Measurements from ENCODE around the gene BIRC6. TPM values are rescaled to one million over a fixed set of nuclear protein-coding genes. Genes with fewer than 3 reads are reported as not detected.

Gene BIRC6
- total and polyA plus RNA-seq, 2 donors (not counting 1 experiment from before 2014, with no cell fraction given), result 41.7 to 166 TPM

GRCh38 chr2:32663864-32664263, 307.0 kb downstream of the BIRC6 start:
- POLR2A ChIA-PET, result no interaction called here
- Histone ChIP-seq H3K9ac (ENCODE audit: low read length) (no peak overlapping the region), H2AFZ (ENCODE audit: insufficient read depth, low read depth, low read length, poor library complexity, severe bottlenecking) (no peak overlapping the region), H3K36me3 (replicated peaks in 1 of 2; ENCODE audit: control extremely low read depth in 1 of 2, control insufficient read depth in 1 of 2, extremely low read depth in 1 of 2, insufficient read depth in 2 of 2, low read length in 1 of 2) (peaks cover 1 to 13% of the 10 kb centered on the region in 2 experiments), H3K9me3 (ENCODE audit: control extremely low read depth in 1 of 3, control insufficient read depth in 2 of 3, insufficient read depth in 1 of 3, low read length in 2 of 3) (peaks cover 0 to 1% (median 0%) of the 10 kb centered on the region in 3 donors), H3K4me1 (ENCODE audit: control insufficient read depth in 2 of 2, insufficient read depth in 2 of 2, low read length in 2 of 2) (no peaks in the 10 kb centered on the region), H3K79me2 (ENCODE audit: control insufficient read depth, insufficient read depth, low read length) (no peaks in the 10 kb centered on the region), H3K4me2 (replicated peaks; ENCODE audit: low read depth, low read length, poor library complexity, severe bottlenecking) (no peak overlapping the region), H3K27ac (ENCODE audit: low read length in 2 of 2) (no peak overlapping the region), H4K20me1 (ENCODE audit: control insufficient read depth, insufficient read depth, low read length, poor library complexity, severe bottlenecking) (peaks cover 7% of the 10 kb centered on the region), H3K4me3 (ENCODE audit: control extremely low read depth in 1 of 5, extremely low read depth in 1 of 5, insufficient read depth in 1 of 5, low read depth in 2 of 5, low read length in 4 of 5) (no peak overlapping the region), H3K27me3 (replicated peaks in 1 of 4; ENCODE audit: control extremely low read depth in 1 of 4, control insufficient read depth in 3 of 4, insufficient read depth in 4 of 4, low read length in 3 of 4) (no peaks in the 10 kb centered on the region)
- Mint-ChIP-seq H3K4me1 (peaks cover 4% of the 10 kb centered on the region), H3K9me3 (ENCODE audit: insufficient read depth) (peaks cover 3% of the 10 kb centered on the region), H3K27ac (no peak overlapping the region), H3K27me3 (no peaks in the 10 kb centered on the region), H3K4me3 (no peak overlapping the region)
- WGBS (ENCODE audit: insufficient coverage), result 100% methylated on average over 8 of the region's 8 CpGs
- intact Hi-C loops (cut with micrococcal nuclease), result no loop called here
- TF ChIP-seq EZH2 (IDR thresholded peaks at IDR 0.05; ENCODE audit: borderline replicate concordance, insufficient read depth, low read depth, low read length, poor library complexity, severe bottlenecking) (no peak), CTCF (IDR thresholded peaks at IDR 0.05) (no peak)
- no peak for ATAC-seq (ENCODE audit: low read depth)
- DNase-seq, result no peak
- CTCF ChIA-PET, result no interaction called here

DNA sequence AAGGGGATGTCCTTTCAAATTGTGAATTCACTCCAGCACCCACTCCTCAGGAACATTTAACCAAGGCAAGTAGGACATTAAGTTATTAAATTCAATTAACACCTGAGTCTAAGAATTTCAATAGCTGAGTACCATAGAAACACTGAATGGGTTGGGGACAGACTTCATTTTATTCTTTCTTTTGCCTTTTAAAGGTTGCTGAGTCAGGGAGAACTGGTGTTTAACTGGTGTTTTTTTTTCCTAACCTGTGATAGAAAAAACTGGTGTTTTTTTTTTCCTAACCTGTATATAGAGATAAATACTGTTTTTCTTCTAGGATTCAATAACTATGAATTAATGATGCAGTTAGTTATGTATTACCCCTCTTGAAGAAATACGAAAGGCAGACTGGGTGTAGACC, 309.9 kb downstream of the BIRC6 start:
- Histone ChIP-seq H3K27me3 (replicated peaks in 1 of 4; ENCODE audit: control extremely low read depth in 1 of 4, control insufficient read depth in 3 of 4, insufficient read depth in 4 of 4, low read length in 3 of 4) (no peaks in the 10 kb centered on the region), H2AFZ (ENCODE audit: insufficient read depth, low read depth, low read length, poor library complexity, severe bottlenecking) (no peak overlapping the region), H3K9me3 (ENCODE audit: control extremely low read depth in 1 of 3, control insufficient read depth in 2 of 3, insufficient read depth in 1 of 3, low read length in 2 of 3) (no peaks in the 10 kb centered on the region), H3K9ac (ENCODE audit: low read length) (no peak overlapping the region), H3K4me1 (ENCODE audit: control insufficient read depth in 2 of 2, insufficient read depth in 2 of 2, low read length in 2 of 2) (no peaks in the 10 kb centered on the region), H3K79me2 (ENCODE audit: control insufficient read depth, insufficient read depth, low read length) (no peaks in the 10 kb centered on the region), H3K4me3 (ENCODE audit: control extremely low read depth in 1 of 5, extremely low read depth in 1 of 5, insufficient read depth in 1 of 5, low read depth in 2 of 5, low read length in 4 of 5) (no peak overlapping the region), H4K20me1 (ENCODE audit: control insufficient read depth, insufficient read depth, low read length, poor library complexity, severe bottlenecking) (peaks cover 7% of the 10 kb centered on the region), H3K36me3 (replicated peaks in 1 of 2; ENCODE audit: control extremely low read depth in 1 of 2, control insufficient read depth in 1 of 2, extremely low read depth in 1 of 2, insufficient read depth in 2 of 2, low read length in 1 of 2) (peaks cover 2 to 8% of the 10 kb centered on the region in 2 experiments), H3K27ac (ENCODE audit: low read length in 2 of 2) (no peak overlapping the region), H3K4me2 (replicated peaks; ENCODE audit: low read depth, low read length, poor library complexity, severe bottlenecking) (no peak overlapping the region)
- DNase-seq, result no peak
- TF ChIP-seq CTCF (IDR thresholded peaks at IDR 0.05), result no peak
- TF ChIP-seq EZH2 (IDR thresholded peaks at IDR 0.05; ENCODE audit: borderline replicate concordance, insufficient read depth, low read depth, low read length, poor library complexity, severe bottlenecking), result no peak
- no peak for ATAC-seq (ENCODE audit: low read depth)
- POLR2A ChIA-PET, result no interaction called here
- no peak overlapping the region for H3K4me3 Mint-ChIP-seq
- WGBS (ENCODE audit: insufficient coverage), result no CpG with 5 or more reads among the region's 1 CpG
- H3K27me3 Mint-ChIP-seq, result no peaks in the 10 kb centered on the region
- H3K9me3 Mint-ChIP-seq (ENCODE audit: insufficient read depth), result no peaks in the 10 kb centered on the region
- CTCF ChIA-PET, result no interaction called here
- intact Hi-C loops (cut with micrococcal nuclease), result no loop called here
- no peak overlapping the region for H3K27ac Mint-ChIP-seq
- no peaks in the 10 kb centered on the region for H3K4me1 Mint-ChIP-seq
